Type B pancreatic cell (in vitro differentiated cells): ENCODE data around the gene SERPINA3. TPM values are rescaled to one million over a fixed set of nuclear protein-coding genes. Genes with fewer than 3 reads are reported as not detected.
A peak's percentile ranks its signal among the peaks of the same experiment; 100 is the strongest.

Experiments used
- DNase-seq: peaks from one replicate; pipeline ENCODE4 v3.0.0; 2021; ENCODE audit warnings: mixed read lengths; ENCODE audit not compliant: unreplicated experiment; ENCODE audit errors: extremely low spot score
- H3K27ac Mint-ChIP-seq: 2 replicates; pipeline ENCODE4 v1.8.0; 2021; ENCODE audit warnings: mild to moderate bottlenecking, mixed read lengths
- H3K27me3 Mint-ChIP-seq: 2 replicates; pipeline ENCODE4 v1.8.0; 2021; ENCODE audit warnings: mixed read lengths
- H3K36me3 Mint-ChIP-seq: 2 replicates; pipeline ENCODE4 v1.8.0; 2021; ENCODE audit warnings: mixed read lengths
- H3K4me1 Mint-ChIP-seq: one replicate; pipeline ENCODE4 v1.8.0; 2021; ENCODE audit warnings: mixed read lengths; ENCODE audit not compliant: unreplicated experiment
- H3K4me3 Mint-ChIP-seq: 2 replicates; pipeline ENCODE4 v1.8.0; 2021; ENCODE audit warnings: mild to moderate bottlenecking, mixed read lengths
- H3K9me3 Mint-ChIP-seq: 2 replicates; pipeline ENCODE4 v1.8.0; 2021; ENCODE audit warnings: mixed read lengths
- CTCF ChIP-seq: fragments of 200-600 bp; sonication (generic); conservative IDR thresholded peaks from 2 replicates; pipeline ENCODE4 v1.5.0; 2021; ENCODE audit warnings: antibody characterized with exemption, mild to moderate bottlenecking
- total RNA-seq: library from RNA; stranded (reverse); gene quantifications from 2 replicates; pipeline ENCODE4 v1.2.1, GENCODE V29; 2021; ENCODE audit warnings: low replicate concordance

SERPINA3 gene
- total RNA-seq, 1 donor from 2014 or later = 7.1 TPM

- Mint-ChIP-seq H3K4me1 (peaks cover 4% of the 10 kb centered on the region), H3K27me3 (no peaks in the 10 kb centered on the region), H3K4me3 (no peak overlapping the region), H3K36me3 (no peaks in the 10 kb centered on the region), H3K9me3 (no peaks in the 10 kb centered on the region), H3K27ac (no peak overlapping the region)
- peak; percentile 43 for DNase-seq
- no peak for TF ChIP-seq CTCF
Measured at GRCh38 chr14:94670692-94671285, 58.6 kb downstream of the SERPINA3 start.

GRCh38 chr14:94671870-94672444 lies 59.8 kb downstream of the SERPINA3 start:
- H3K27me3 Mint-ChIP-seq = no peaks in the 10 kb centered on the region
- no peak overlapping the region for H3K4me3 Mint-ChIP-seq
- TF ChIP-seq CTCF = peak; percentile 56
- DNase-seq = peak; percentile 34
- H3K27ac Mint-ChIP-seq = no peak overlapping the region
- no peaks in the 10 kb centered on the region for H3K9me3 Mint-ChIP-seq
- no peaks in the 10 kb centered on the region for H3K36me3 Mint-ChIP-seq
- H3K4me1 Mint-ChIP-seq = peaks cover 4% of the 10 kb centered on the region

GRCh38 chr14:94673071-94673470 lies 60.9 kb downstream of the SERPINA3 start:
- Mint-ChIP-seq H3K27ac (no peak overlapping the region), H3K27me3 (no peaks in the 10 kb centered on the region), H3K4me1 (peaks cover 4% of the 10 kb centered on the region), H3K9me3 (no peaks in the 10 kb centered on the region), H3K36me3 (no peaks in the 10 kb centered on the region), H3K4me3 (no peak overlapping the region)
- no peak for DNase-seq
- no peak for TF ChIP-seq CTCF

Other genes starting within 250 kb of the SERPINA3 start
- not detected in 2 replicates for gene SERPINA2, start 245.7 kb upstream of the SERPINA3 start, total RNA-seq
- 313 and 712 TPM in 2 replicates for gene SERPINA1, start 223.8 kb upstream of the SERPINA3 start, total RNA-seq
- gene SERPINA11, start 159.6 kb upstream of the SERPINA3 start, total RNA-seq = 0.31 TPM in 1 of 2 replicates, not detected in the other
- not detected in 2 replicates for gene SERPINA9, start 136.2 kb upstream of the SERPINA3 start, total RNA-seq
- gene SERPINA12, start 102.9 kb upstream of the SERPINA3 start, total RNA-seq = not detected in 2 replicates
- gene SERPINA4, start 50.9 kb upstream of the SERPINA3 start, total RNA-seq = 1.4 TPM in 2 replicates
- 4.9 and 7.7 TPM in 2 replicates for gene SERPINA5, start 31.0 kb upstream of the SERPINA3 start, total RNA-seq
- gene GSC, start 157.7 kb downstream of the SERPINA3 start, total RNA-seq = 1.0 and 16.2 TPM in 2 replicates